GM10248 (cell line): Measurements from ENCODE around the gene TTLL10.

Experiments
- CTCF ChIA-PET: fragments of 300-600 bp; sonication (Branson Sonifier 250); formaldehyde crosslinking; extraction: SDS; loops from one replicate; lab custom pipeline; 2021; ENCODE audit warnings: antibody characterized with exemption; lab: Yijun Ruan, JAX
- POLR2A ChIA-PET: fragments of 350-650 bp; sonication (Branson Sonifier 250); formaldehyde crosslinking; extraction: SDS; loops from one replicate; lab custom pipeline; 2020; ENCODE audit warnings: antibody characterized with exemption; lab: Yijun Ruan, JAX
- DNase-seq: peaks from one replicate; pipeline ENCODE4 v3.0.0; 2012; ENCODE audit errors: extremely low spot score
- CTCF ChIP-seq: IDR thresholded peaks from 2 replicates; pipeline ENCODE4 v1.5.1; 2012; ENCODE audit warnings: mild to moderate bottlenecking, low read depth; ENCODE audit errors: extremely low read depth, missing control alignments, control extremely low read depth

TTLL10 gene

GRCh38 chr1:1162597-1163537, 10.8 kb upstream of the TTLL10 start:
- no peak for TF ChIP-seq CTCF
- CTCF ChIA-PET: interaction anchor here (1.4 kb wide), 1 partner anchor 99 kb away, joined by 5 read pairs; no protein-coding TSS in a partner anchor
- POLR2A ChIA-PET: no interaction called here
- no peak for DNase-seq

- CTCF ChIA-PET: no interaction called here
- no peak for DNase-seq
- POLR2A ChIA-PET: no interaction called here
- no peak for TF ChIP-seq CTCF
Measured at GRCh38 chr1:1163538-1164070, 10.1 kb upstream of the TTLL10 start.

GRCh38 chr1:1164361-1164700, 9.3 kb upstream of the TTLL10 start:
- ChIA-PET POLR2A (no interaction called here), CTCF (interaction anchor here (0.6 to 1.5 kb wide), 3 partner anchors 11 to 39 kb away, joined by 3 read pairs; no protein-coding TSS in a partner anchor)
- DNase-seq: no peak
- no peak for TF ChIP-seq CTCF

GRCh38 chr1:1164701-1165451, 8.8 kb upstream of the TTLL10 start:
- POLR2A ChIA-PET: no interaction called here
- CTCF ChIA-PET: interaction anchor here (0.6 to 1.5 kb wide), 3 partner anchors 11 to 39 kb away, joined by 3 read pairs; no protein-coding TSS in a partner anchor
- DNase-seq: no peak

GRCh38 chr1:1165485-1165884, 8.2 kb upstream of the TTLL10 start:
- CTCF ChIA-PET: interaction anchor here (1.3 to 1.5 kb wide), 2 partner anchors 12 to 29 kb away, joined by 3 read pairs; no protein-coding TSS in a partner anchor
- POLR2A ChIA-PET: no interaction called here
- TF ChIP-seq CTCF: no peak
- DNase-seq: no peak

More at GRCh38 chr1:1164701-1165451, 8.8 kb upstream of the TTLL10 start:
- no peak for TF ChIP-seq CTCF

- ChIA-PET CTCF (interaction anchor here (1.5 kb wide), 1 partner anchor 29 kb away, joined by 3 read pairs; no protein-coding TSS in a partner anchor), POLR2A (no interaction called here)
- no peak for DNase-seq
- TF ChIP-seq CTCF: no peak
Measured at GRCh38 chr1:1165900-1166421, 7.7 kb upstream of the TTLL10 start.
